Measurements from ENCODE around the gene MTRR. TPM values are rescaled to one million over a fixed set of nuclear protein-coding genes. Genes with fewer than 3 reads are reported as not detected.

The MTRR gene
- polyA plus RNA-seq, 3 donors = 18.0 to 25.5 (median 22.1) TPM

DNA sequence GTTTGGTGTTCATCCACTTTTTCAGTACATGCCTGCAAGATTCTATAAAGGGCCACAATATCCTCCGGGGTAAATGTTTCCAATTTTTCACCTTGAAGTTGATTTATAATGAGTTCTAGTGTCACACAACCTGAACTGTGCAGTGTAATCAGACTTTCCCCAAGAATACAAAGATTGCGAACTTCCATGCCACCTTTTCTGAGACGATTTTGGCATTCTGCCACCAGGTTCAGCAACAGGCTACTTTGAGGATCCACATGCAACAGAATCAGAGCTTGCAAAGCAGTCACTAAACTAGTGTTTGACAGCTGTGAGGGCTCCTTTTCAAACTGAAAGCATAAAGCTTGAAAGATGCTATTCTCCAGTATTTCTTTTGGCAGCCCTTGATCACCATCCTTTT, 1.7 kb upstream of the MTRR start:
- H3K9ac ChIP-seq (ENCODE audit: insufficient read depth, low read length, poor library complexity, severe bottlenecking) = no peak overlapping the region
- peaks cover 30 to 57% of the 10 kb centered on the region in 2 donors for H3K36me3 ChIP-seq (replicated peaks in 1 of 2; ENCODE audit: control insufficient read depth in 1 of 2, insufficient read depth in 2 of 2, low read length in 2 of 2)
- no peak overlapping the region for H3K4me3 ChIP-seq (replicated peaks in 1 of 3; ENCODE audit: low read depth in 2 of 3, low read length in 3 of 3)
- DNase-seq = no peak
- Mint-ChIP-seq H3K27me3 (ENCODE audit: low read depth in 3 of 3) (no peaks in the 10 kb centered on the region), H3K36me3 (peaks cover 43 to 49% of the 10 kb centered on the region in 2 donors), H3K4me1 (peaks cover 41% of the 10 kb centered on the region), H3K27ac (no peak overlapping the region), H3K4me3 (no peak overlapping the region), H3K9me3 (no peaks in the 10 kb centered on the region)
- H2AFZ ChIP-seq (ENCODE audit: insufficient read depth, low read depth, low read length, poor library complexity, severe bottlenecking) = no peak overlapping the region
- no peaks in the 10 kb centered on the region for H3K27me3 ChIP-seq (ENCODE audit: control insufficient read depth in 2 of 2, insufficient read depth in 2 of 2, low read length in 2 of 2)
- peaks cover 51% of the 10 kb centered on the region for H3K79me2 ChIP-seq (ENCODE audit: insufficient read depth, low read length)
- H3K9me3 ChIP-seq (replicated peaks in 1 of 2; ENCODE audit: control insufficient read depth in 1 of 2, insufficient read depth in 1 of 2, low read length in 2 of 2) = no peaks in the 10 kb centered on the region
- H4K20me1 ChIP-seq (ENCODE audit: insufficient read depth, low read length) = peaks cover 4% of the 10 kb centered on the region
- WGBS (ENCODE audit: insufficient coverage) = 94% methylated on average over 2 of the region's 3 CpGs
- TF ChIP-seq, protein P1, sequence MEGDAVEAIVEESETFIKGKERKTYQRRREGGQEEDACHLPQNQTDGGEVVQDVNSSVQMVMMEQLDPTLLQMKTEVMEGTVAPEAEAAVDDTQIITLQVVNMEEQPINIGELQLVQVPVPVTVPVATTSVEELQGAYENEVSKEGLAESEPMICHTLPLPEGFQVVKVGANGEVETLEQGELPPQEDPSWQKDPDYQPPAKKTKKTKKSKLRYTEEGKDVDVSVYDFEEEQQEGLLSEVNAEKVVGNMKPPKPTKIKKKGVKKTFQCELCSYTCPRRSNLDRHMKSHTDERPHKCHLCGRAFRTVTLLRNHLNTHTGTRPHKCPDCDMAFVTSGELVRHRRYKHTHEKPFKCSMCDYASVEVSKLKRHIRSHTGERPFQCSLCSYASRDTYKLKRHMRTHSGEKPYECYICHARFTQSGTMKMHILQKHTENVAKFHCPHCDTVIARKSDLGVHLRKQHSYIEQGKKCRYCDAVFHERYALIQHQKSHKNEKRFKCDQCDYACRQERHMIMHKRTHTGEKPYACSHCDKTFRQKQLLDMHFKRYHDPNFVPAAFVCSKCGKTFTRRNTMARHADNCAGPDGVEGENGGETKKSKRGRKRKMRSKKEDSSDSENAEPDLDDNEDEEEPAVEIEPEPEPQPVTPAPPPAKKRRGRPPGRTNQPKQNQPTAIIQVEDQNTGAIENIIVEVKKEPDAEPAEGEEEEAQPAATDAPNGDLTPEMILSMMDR (IDR thresholded peaks at IDR 0.05) = no peak
- H3K27ac ChIP-seq (ENCODE audit: low read depth in 1 of 2, low read length in 2 of 2) = no peak overlapping the region
- H3K4me1 ChIP-seq (ENCODE audit: control insufficient read depth in 1 of 2, insufficient read depth in 2 of 2, low read length in 2 of 2) = peaks cover 17 to 27% of the 10 kb centered on the region in 2 donors
- intact Hi-C loops (cut with micrococcal nuclease) = loop anchor here in 1 of 2 donors (10.0 kb wide), 1 partner anchor 1232 kb away; the partner anchor contains the start of genes NSUN2 and SRD5A1
- H3K4me2 ChIP-seq (replicated peaks; ENCODE audit: extremely low read depth, low read length, poor library complexity, severe bottlenecking) = no peak overlapping the region

DNA sequence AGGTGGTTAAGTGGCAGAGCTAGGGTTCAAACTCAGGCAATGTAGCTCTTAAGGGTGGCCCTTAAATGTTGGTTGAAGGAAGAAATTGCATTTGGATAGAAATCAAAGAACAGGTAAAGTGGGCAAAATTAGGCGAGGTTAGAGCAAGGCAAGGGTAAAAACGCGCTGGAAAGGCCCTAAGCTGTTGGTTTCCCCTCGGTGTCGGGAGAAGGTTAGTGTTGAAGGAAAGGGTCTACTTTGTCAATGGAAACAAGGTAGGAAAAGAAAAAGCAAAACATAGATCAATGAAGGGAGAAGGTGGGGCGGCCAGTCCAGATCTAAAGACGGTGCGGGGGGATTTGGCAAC, 548 bp upstream of the MTRR start:
- peak overlapping the region; percentile 82 to 93 (median 90) for H3K27ac Mint-ChIP-seq
- peak overlapping the region; percentile 66 to 88 (median 83) for H3K4me3 ChIP-seq (replicated peaks in 1 of 3; ENCODE audit: low read depth in 2 of 3, low read length in 3 of 3)
- peak overlapping the region; percentile 41 to 85 for H3K27ac ChIP-seq (ENCODE audit: low read depth in 1 of 2, low read length in 2 of 2)
- H3K9ac ChIP-seq (ENCODE audit: insufficient read depth, low read length, poor library complexity, severe bottlenecking) = peak overlapping the region; percentile 85
- no peaks in the 10 kb centered on the region for H3K9me3 ChIP-seq (replicated peaks in 1 of 2; ENCODE audit: control insufficient read depth in 1 of 2, insufficient read depth in 1 of 2, low read length in 2 of 2)
- WGBS (ENCODE audit: insufficient coverage) = 0% methylated on average over 8 of the region's 8 CpGs
- no peaks in the 10 kb centered on the region for H3K9me3 Mint-ChIP-seq
- TF ChIP-seq, protein P1 (IDR thresholded peaks at IDR 0.05) = no peak
- no peaks in the 10 kb centered on the region for H3K27me3 Mint-ChIP-seq (ENCODE audit: low read depth in 3 of 3)
- peaks cover 44% of the 10 kb centered on the region for H3K4me1 Mint-ChIP-seq
- DNase-seq = no peak
- peaks cover 62% of the 10 kb centered on the region for H3K79me2 ChIP-seq (ENCODE audit: insufficient read depth, low read length)
- H3K4me1 ChIP-seq (ENCODE audit: control insufficient read depth in 1 of 2, insufficient read depth in 2 of 2, low read length in 2 of 2) = peaks cover 17 to 27% of the 10 kb centered on the region in 2 donors
- peaks cover 43 to 49% of the 10 kb centered on the region in 2 donors for H3K36me3 Mint-ChIP-seq
- H3K4me2 ChIP-seq (replicated peaks; ENCODE audit: extremely low read depth, low read length, poor library complexity, severe bottlenecking) = peak overlapping the region; percentile 89
- intact Hi-C loops (cut with micrococcal nuclease) = loop anchor here in 1 of 2 donors (10.0 kb wide), 1 partner anchor 1234 kb away; the partner anchor contains the start of genes NSUN2 and SRD5A1
- H2AFZ ChIP-seq (ENCODE audit: insufficient read depth, low read depth, low read length, poor library complexity, severe bottlenecking) = peak overlapping the region; percentile 94
- no peaks in the 10 kb centered on the region for H3K27me3 ChIP-seq (ENCODE audit: control insufficient read depth in 2 of 2, insufficient read depth in 2 of 2, low read length in 2 of 2)
- H3K4me3 Mint-ChIP-seq = peak overlapping the region; percentile 87 to 96
- peaks cover 4% of the 10 kb centered on the region for H4K20me1 ChIP-seq (ENCODE audit: insufficient read depth, low read length)
- H3K36me3 ChIP-seq (replicated peaks in 1 of 2; ENCODE audit: control insufficient read depth in 1 of 2, insufficient read depth in 2 of 2, low read length in 2 of 2) = peaks cover 24 to 55% of the 10 kb centered on the region in 2 donors
